CD4-positive, alpha-beta T cell treated with Interleukin-10 for 1 hour (primary cell): ENCODE measurements around the gene CD109.

Experiments used
- DNase-seq: peaks from one replicate; pipeline ENCODE4 v3.0.0-alpha.2; 2020

CD109 gene

GRCh38 chr6:73867411-73867810, 171.4 kb downstream of the CD109 start:
- DNase-seq, result no peak

DNA sequence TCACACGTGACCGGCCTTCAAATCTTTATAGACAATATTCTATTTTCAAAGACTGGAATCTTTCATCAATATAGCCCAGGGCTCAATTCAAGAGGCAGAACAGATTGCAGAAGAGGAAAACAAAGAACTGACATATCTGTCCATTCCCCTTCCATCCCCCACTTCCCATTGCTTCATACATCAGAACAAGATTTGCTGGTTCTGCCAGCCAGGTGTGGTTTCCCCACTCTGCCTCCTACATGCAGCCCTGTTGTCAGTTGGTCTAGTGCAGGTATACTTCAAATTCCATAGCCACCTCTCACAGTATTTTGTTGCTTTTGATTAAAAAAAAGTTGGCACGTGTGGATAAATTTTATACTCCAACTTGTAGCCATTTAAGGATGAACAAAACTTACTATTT, 174.9 kb downstream of the CD109 start:
- DNase-seq, result no peak

GRCh38 chr6:73873081-73873480, 177.1 kb downstream of the CD109 start:
- DNase-seq, result no peak
